Measurements from ENCODE around the gene ATG10.
"Not testable (repeated sequence)": the region's sequence is repeated elsewhere in the genome, so short reads cannot be mapped to it uniquely, and the experiment has no call there.

ATG10 gene

GRCh38 chr5:82139837-82140236, 168.0 kb downstream of the ATG10 start:
- not testable (repeated sequence) for DNase-seq

GRCh38 chr5:82142217-82142841, 170.5 kb downstream of the ATG10 start:
- DNase-seq: no peak

- no peak for DNase-seq
These were observed 171.2 kb downstream of the ATG10 start for GRCh38 chr5:82142928-82143577.

- DNase-seq: peak; percentile 34
These were observed 176.2 kb downstream of the ATG10 start for GRCh38 chr5:82147860-82148573.

GRCh38 chr5:82149434-82149833, 177.6 kb downstream of the ATG10 start:
- DNase-seq: no peak

- no peak for DNase-seq
These were observed 178.7 kb downstream of the ATG10 start for GRCh38 chr5:82150559-82150958.

- DNase-seq: no peak
These were observed 179.4 kb downstream of the ATG10 start for GRCh38 chr5:82151204-82151603.

GRCh38 chr5:82151662-82152061, 179.8 kb downstream of the ATG10 start:
- DNase-seq: no peak

GRCh38 chr5:82152978-82153481, 181.2 kb downstream of the ATG10 start:
- DNase-seq: no peak

GRCh38 chr5:82154776-82155175, 183.0 kb downstream of the ATG10 start:
- DNase-seq: no peak

- no peak for DNase-seq
These were observed 183.5 kb downstream of the ATG10 start for GRCh38 chr5:82155305-82155704.

- DNase-seq: no peak
These were observed 185.1 kb downstream of the ATG10 start for GRCh38 chr5:82156874-82157273.

- DNase-seq: no peak
These were observed 187.1 kb downstream of the ATG10 start for GRCh38 chr5:82158755-82159413.

GRCh38 chr5:82160948-82161347, 189.1 kb downstream of the ATG10 start:
- no peak for DNase-seq

- DNase-seq: no peak
These were observed 190.8 kb downstream of the ATG10 start for GRCh38 chr5:82162573-82162972.

GRCh38 chr5:82163452-82164175, 191.8 kb downstream of the ATG10 start:
- no peak for DNase-seq

- DNase-seq: no peak
These were observed 192.6 kb downstream of the ATG10 start for GRCh38 chr5:82164176-82164976.

- no peak for DNase-seq
These were observed 193.3 kb downstream of the ATG10 start for GRCh38 chr5:82164977-82165713.

GRCh38 chr5:82165740-82166530, 194.1 kb downstream of the ATG10 start:
- DNase-seq: peak; percentile 82

GRCh38 chr5:82167372-82167935, 195.6 kb downstream of the ATG10 start:
- no peak for DNase-seq

Measured in suppressor macrophage treated with lipopolysaccharide for 4 hours (primary cell).